GM21447 (cell line): ENCODE data around the gene CCDC152.
"Not testable (repeated sequence)": the region's sequence is repeated elsewhere in the genome, so short reads cannot be mapped to it uniquely, and the experiment has no call there.

Experiments used
- ATAC-seq: cut with Tn5 transposase; IDR thresholded peaks from one replicate; pipeline ENCODE4 v1.9.1; 2021; ENCODE audit not compliant: unreplicated experiment

The CCDC152 gene, protein sequence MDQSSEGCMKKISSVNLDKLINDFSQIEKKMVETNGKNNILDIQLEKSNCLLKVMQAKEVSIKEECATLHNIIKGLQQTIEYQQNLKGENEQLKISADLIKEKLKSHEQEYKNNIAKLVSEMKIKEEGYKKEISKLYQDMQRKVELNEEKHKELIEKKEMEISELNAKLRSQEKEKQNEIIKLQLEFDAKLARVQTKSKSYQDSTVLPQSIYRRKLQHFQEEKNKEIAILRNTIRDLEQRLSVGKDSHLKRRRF

DNA sequence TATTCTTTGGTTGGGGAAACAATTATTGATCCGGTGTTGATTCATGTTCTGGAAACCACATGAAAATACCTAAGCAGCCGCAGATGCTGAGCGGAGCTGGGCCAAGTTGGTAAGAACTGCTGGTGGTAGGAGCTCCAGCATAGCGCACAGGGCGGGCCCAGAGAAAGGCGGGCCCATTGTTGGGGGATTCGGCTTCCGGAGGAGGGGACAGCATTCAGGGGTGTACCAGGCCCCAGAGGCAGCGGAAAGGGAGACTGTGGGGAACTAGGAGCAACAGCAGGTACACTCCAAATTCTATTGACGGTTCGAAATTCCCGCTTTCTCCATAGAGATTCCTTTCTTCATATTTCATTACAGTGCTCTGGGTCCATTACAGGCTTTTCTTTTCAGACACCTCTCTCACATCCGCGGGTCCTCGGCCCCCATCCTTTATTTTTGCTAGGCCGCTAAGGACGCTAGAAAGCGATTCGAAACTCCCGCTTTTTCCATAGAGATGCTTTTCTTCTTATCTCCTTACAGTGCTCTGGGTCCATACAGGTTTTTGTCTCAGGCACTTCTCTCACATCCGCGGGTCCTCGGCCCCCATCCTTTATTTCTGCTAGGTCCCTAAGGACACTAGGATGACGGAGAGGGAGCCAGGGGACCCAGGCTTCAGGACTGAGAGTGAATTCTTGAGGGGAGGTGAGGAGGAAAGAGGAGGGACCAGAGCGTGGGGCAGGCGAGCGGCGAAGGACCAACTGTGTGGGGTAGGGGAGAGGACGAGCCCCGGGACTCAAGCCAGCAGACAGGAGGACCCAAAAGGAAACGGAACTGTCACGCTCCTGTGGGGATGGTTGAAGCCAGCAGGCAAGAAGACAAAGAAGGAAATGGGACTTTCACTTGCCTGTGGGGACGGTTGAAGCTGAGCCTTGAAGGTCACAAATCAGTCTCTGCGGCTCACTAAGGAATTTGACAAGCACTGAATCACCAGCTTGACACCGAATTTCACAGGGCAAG is at the start of gene CCDC152:
CCDC152 (plus strand) TSS at position 213 of the 996 bp plus-strand sequence. CDS start 2,304 bp downstream, outside the sequence.
- peak; percentile 67 for ATAC-seq

- no peak for ATAC-seq
These were observed 40.8 kb upstream of the CCDC152 start for GRCh38 chr5:42715785-42716184.

- ATAC-seq = peak; percentile 79
These were observed 38.0 kb upstream of the CCDC152 start for GRCh38 chr5:42718591-42718990.

DNA sequence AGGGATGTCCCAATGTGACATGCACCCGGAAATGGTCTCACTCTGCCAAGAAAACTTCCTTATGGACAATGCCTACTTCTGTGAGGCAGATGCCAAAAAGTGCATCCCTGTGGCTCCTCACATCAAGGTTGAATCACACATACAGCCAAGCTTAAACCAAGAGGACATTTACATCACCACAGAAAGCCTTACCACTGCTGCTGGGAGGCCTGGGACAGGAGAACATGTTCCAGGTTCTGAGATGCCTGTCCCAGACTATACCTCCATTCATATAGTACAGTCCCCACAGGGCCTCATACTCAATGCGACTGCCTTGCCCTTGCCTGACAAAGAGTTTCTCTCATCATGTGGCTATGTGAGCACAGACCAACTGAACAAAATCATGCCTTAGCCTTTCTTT is 37.6 kb upstream of the CCDC152 start:
- ATAC-seq = no peak

GRCh38 chr5:42720251-42720650 is 36.4 kb upstream of the CCDC152 start:
- ATAC-seq = no peak

- ATAC-seq = no peak
These were observed 35.1 kb upstream of the CCDC152 start for GRCh38 chr5:42721484-42721883.

- ATAC-seq = not testable (repeated sequence)
These were observed 22.0 kb upstream of the CCDC152 start for GRCh38 chr5:42734531-42735058.

DNA sequence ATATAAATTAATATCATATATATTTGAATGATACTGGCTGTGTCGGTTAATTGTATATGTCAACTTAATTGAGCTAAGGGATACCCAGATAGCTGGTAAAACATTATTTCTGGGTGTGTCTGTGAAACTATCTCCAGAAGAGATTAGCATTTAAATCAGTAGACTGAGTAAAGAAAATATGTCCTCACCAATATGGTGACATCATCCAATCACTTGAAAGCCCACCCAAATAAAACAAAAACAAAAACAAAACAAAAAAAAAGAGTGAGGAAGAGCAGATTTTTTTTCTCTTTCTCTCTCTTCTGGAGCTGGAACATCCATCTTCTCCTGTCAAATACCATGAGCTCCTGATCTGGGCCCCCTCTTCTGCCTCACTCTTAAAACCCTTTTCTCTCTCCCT is 15.7 kb upstream of the CCDC152 start:
- no peak for ATAC-seq

- ATAC-seq = no peak
These were observed 11.2 kb upstream of the CCDC152 start for GRCh38 chr5:42745426-42745825.

- no peak for ATAC-seq
These were observed 10.8 kb upstream of the CCDC152 start for GRCh38 chr5:42745856-42746255.

- no peak for ATAC-seq
These were observed 7.6 kb upstream of the CCDC152 start for GRCh38 chr5:42749020-42749419.

GRCh38 chr5:42750507-42750906 is 6.1 kb upstream of the CCDC152 start:
- ATAC-seq = no peak

DNA sequence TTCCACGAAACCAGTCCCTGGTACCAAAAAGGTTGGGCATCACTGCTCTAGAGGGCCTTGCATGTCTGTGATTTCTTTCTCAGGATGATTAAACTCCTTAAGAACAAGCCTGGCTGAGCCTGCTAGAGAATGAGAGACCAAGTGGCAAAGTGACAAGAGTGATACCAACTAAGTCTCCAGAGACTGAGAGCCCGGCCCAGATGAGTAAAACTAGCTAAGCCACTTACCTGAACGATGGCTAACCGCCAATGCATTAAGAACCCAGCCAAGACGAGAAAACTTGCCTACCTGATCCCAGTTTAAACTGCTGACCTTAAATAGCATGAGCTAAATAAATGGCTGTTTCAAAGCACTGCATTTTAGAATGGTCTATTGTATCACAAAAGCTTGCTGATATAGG is 5.6 kb upstream of the CCDC152 start:
- ATAC-seq = no peak

- ATAC-seq = no peak
These were observed 3.5 kb upstream of the CCDC152 start for GRCh38 chr5:42753099-42753498.

DNA sequence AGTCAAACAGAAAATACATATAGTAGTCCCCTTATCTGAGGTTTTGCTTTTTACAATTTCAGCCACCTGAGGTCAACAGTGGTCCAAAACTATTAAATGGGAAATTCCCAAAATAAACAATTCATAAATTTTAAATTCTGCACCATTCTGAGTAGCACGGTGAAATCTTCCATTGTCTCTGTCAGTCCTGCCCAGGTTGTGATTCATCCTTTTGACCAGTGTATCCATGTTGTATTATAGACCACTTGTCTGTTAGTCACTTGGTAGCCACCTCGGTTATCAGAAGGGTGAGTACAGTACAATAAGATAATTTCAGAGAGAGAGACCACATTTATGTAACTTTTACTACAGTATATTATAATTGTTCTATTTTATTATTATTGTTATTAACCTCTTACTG is 2.8 kb downstream of the CCDC152 start:
- no peak for ATAC-seq

DNA sequence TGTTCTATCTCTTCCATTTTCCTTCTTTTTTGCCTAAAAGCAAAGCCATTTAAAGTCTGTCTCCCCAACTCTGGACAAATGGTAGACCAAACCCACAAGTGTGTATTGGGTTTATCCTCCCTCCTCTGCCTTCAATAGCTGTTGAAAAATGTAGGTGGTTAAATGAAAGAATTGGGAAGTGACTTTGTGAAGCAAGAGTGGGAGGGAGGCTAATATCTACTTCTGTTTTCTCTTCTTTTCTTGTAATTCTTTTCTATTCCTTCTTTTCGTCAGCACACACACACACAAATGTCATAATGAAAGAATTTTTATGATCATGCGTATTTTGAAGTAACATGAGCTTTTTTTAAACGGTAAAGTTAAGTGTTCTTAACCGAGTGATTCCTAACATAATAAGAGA is 3.8 kb downstream of the CCDC152 start:
- no peak for ATAC-seq

DNA sequence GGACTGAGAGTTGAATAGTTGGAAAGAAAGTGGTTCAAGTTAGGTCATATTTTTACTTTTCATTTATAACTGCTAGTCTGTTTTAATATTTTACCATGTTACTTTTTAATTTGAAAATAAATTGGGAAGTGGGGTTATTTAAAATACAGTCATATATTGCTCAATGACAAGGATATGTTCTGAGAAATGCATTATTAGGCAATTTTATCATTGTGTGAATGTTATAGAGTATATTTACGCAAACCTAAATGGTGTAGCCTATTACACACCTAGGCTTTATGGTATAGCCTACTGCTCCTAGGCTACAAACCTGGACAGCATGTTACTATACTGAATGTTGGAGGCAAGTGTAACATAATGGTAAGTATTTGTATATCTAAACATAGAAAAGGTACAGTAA is 5.2 kb downstream of the CCDC152 start:
- ATAC-seq = no peak

DNA sequence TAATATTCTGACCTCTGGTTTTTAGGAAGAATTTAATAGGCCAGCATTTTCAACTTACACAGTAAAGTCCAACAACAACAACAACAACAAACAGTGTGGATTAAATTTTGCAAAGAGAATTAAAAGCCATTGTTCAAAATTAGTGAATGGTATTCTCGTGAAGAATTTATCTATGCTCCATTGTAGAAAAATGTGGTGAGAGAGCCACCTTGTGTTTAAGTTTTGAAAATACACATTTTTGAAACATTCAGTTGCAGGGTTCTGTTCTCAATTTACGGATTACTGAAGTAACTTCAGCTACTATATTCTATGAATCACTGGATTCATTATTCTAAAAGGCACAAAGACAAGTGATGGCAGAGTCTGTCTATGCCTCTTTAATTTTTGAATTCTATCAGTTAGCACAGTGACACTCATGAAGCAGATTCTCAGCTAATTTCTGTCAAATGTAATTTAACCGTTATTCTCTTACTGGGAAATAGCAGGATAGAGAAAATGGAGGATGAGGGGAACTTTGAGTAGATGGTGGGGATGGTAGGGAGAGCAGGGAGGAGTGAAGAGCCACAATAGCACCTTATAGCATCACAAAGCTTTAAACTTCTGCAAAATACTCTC is 11.0 kb downstream of the CCDC152 start:
- no peak for ATAC-seq

- ATAC-seq = no peak
These were observed 11.5 kb downstream of the CCDC152 start for GRCh38 chr5:42768106-42768504.

- ATAC-seq = no peak
These were observed 13.4 kb downstream of the CCDC152 start for GRCh38 chr5:42770003-42770402.

DNA sequence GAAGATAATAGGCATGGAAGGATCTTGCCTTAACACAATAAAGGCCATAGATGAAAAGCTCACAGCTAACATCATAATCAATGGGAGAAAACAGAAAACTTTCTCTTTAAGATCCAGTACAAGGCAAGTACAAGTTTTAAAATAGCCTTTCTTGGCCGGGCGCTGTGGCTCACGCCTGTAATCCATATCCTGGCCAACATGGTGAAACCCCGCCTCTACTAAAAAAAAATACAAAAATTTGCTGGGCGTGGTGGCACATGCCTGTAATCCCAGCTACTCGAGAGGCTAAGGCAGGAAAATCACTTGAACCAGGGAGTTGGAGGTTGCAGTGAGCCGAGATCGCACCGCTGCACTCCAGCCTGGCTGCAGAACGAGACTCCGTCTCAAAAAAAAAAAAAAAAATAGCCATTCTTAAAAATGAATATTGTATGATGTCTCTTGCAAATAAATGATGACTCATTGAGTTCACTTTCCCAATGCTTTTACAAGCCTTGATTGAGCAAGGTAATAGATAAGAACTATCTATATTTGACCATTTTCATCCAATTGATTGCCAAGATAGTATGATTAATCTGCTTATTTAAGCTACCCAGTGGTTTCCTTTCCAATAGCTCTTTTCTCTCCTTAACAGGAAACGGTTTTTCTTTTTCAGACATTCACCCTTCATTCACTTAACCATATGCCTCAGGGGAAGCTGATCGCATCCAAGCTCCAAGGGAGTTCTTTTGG is 15.8 kb downstream of the CCDC152 start:
- no peak for ATAC-seq
